ENCODE data around the gene C2CD2.
A peak's percentile ranks its signal among the peaks of the same experiment; 100 is the strongest.

Gene C2CD2

DNA sequence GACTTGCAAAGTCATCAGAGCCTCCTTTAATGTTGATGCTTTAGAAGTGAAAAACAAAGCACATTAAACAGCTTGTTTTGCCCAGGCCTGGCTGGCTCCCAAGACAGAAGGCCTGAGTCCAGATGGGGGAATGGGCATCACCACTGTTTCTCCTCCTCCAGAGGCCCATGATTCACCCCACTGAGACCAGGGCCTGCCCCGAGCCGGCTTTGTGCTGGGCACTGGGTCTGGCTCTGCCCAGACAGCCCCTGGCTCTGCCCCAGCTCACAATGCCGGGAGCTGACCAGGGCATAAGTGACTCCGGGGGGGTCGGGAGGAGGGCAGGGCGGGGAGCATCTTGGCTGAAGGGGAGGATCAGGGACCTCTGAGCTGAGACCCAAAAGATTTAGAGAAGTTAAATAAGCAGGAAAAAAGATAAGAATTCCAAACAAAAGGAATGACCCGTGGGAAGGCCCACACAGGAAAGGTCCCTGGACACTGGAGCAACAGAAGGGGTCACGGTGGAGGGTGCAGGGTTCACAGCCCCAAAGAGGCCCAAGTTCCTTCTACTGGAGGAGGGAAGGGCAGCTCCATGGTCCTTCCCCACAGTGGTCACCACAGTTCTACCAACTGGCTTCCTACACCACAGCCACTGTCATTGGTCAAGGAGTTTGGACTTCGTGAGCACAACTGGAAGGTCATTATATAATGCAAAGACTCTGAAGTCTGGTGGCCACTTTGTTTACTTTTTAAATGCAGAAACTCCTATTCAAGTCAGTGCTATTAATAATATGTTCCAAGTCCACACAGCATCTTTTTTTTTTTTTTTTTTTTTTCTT lies 5.5 kb downstream of the C2CD2 start:
- intact Hi-C loops (cut with micrococcal nuclease) = loop anchor here (10.0 kb wide), 1 partner anchor 63 kb away; no protein-coding TSS in a partner anchor
- H3K4me1 Mint-ChIP-seq (ENCODE audit: low read depth) = peaks cover 79% of the 10 kb centered on the region
- peaks cover 36% of the 10 kb centered on the region for H3K36me3 Mint-ChIP-seq (ENCODE audit: low read depth)
- H3K9me3 Mint-ChIP-seq = no peaks in the 10 kb centered on the region
- peak overlapping the region; percentile 69 for H3K27ac Mint-ChIP-seq
- H3K27me3 Mint-ChIP-seq = no peaks in the 10 kb centered on the region
- H3K4me3 Mint-ChIP-seq = no peak overlapping the region

DNA sequence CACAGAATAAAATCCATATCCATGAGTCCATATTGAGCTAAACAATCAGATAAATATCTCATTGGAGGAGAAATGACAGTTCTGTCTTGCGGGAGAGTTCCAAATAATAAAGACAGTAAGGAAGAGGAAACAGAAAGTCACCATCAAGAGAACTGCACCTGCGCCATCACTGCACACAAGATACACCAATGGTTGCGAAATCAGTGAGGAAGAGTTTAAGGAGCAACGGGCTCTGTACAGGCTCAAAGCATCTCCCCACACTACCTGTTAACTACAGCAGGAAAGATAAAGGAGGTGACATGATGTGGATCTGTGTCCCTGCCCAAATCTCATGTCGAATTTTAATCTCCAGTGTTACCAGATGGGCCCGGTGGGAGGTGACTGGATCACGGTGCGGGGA lies 7.8 kb downstream of the C2CD2 start:
- H3K4me1 Mint-ChIP-seq (ENCODE audit: low read depth) = peaks cover 61% of the 10 kb centered on the region
- peaks cover 37% of the 10 kb centered on the region for H3K36me3 Mint-ChIP-seq (ENCODE audit: low read depth)
- intact Hi-C loops (cut with micrococcal nuclease) = loop anchor here (10.0 kb wide), 1 partner anchor 61 kb away; no protein-coding TSS in a partner anchor
- H3K9me3 Mint-ChIP-seq = no peaks in the 10 kb centered on the region
- H3K27ac Mint-ChIP-seq = no peak overlapping the region
- no peaks in the 10 kb centered on the region for H3K27me3 Mint-ChIP-seq
- H3K4me3 Mint-ChIP-seq = no peak overlapping the region

DNA sequence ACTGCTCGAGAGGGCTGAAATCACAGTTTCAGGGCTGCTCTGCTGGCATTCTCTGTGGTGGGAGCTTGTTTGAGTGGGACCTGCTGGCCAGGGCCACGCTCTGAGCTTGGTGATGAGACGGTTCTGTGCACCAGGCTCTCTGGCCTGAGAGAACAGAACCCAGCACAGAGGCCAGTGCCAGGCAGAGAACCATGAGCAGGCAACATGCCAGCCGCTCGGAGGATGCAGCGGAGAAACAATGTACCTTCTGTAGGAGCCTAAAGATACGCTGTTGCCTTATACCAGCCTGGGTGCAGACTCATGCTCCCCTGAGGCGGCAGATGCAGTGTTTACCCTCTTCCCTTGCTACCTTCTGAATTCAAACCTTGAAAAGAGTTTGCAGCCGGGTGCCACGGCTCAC lies 10.0 kb downstream of the C2CD2 start:
- H3K27me3 Mint-ChIP-seq = no peaks in the 10 kb centered on the region
- peaks cover 40% of the 10 kb centered on the region for H3K36me3 Mint-ChIP-seq (ENCODE audit: low read depth)
- intact Hi-C loops (cut with micrococcal nuclease) = loop anchor here (10.0 kb wide), 1 partner anchor 59 kb away; no protein-coding TSS in a partner anchor
- no peak overlapping the region for H3K27ac Mint-ChIP-seq
- no peaks in the 10 kb centered on the region for H3K9me3 Mint-ChIP-seq
- peaks cover 42% of the 10 kb centered on the region for H3K4me1 Mint-ChIP-seq (ENCODE audit: low read depth)
- no peak overlapping the region for H3K4me3 Mint-ChIP-seq

DNA sequence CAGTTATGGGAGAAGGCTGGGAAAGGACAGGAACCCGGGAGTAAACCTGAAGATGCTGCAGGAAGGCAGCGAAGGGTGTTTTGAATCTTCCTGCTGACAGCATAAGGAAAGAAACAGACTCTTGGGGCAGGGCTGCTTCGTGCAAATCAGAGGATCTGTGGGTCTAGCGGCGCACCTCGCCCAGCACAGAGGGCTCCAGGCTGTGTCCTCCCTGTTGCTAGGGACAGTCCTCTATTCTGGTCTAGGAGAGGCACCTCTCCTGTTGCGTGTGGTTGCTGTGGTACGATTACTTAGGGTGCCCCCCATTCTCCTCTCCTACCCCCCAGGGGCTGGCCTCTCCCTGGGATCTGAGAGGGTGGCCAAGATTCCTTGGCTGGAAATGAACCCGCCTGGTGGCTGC lies 11.4 kb downstream of the C2CD2 start:
- Mint-ChIP-seq H3K36me3 (ENCODE audit: low read depth) (peaks cover 52% of the 10 kb centered on the region), H3K27me3 (no peaks in the 10 kb centered on the region), H3K9me3 (no peaks in the 10 kb centered on the region), H3K4me3 (no peak overlapping the region), H3K27ac (no peak overlapping the region), H3K4me1 (ENCODE audit: low read depth) (peaks cover 28% of the 10 kb centered on the region)
- intact Hi-C loops (cut with micrococcal nuclease) = loop anchor here (10.0 kb wide), 1 partner anchor 58 kb away; no protein-coding TSS in a partner anchor

DNA sequence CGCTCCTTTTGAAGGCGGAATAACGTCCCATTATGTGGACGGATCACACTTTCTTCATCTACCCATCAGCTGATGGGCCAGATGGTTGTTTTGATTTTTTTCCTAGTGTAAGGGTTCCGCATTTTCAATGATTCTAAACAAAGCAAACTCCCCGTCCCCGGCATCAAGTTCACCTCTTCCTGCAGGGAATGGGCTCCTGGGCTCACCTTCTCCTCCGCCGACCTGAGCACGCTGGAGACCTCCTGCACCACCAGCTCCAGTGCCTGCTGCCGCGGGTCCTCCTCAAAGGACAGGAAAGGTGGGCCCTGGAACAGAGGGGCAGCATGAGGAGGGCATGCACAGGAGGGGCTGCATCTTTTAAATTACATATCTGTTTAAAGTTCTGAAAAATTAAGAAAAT lies 11.9 kb downstream of the C2CD2 start:
- H3K36me3 Mint-ChIP-seq (ENCODE audit: low read depth) = peaks cover 53% of the 10 kb centered on the region
- no peak overlapping the region for H3K4me3 Mint-ChIP-seq
- H3K4me1 Mint-ChIP-seq (ENCODE audit: low read depth) = peaks cover 25% of the 10 kb centered on the region
- intact Hi-C loops (cut with micrococcal nuclease) = loop anchor here (10.0 kb wide), 1 partner anchor 57 kb away; no protein-coding TSS in a partner anchor
- H3K27me3 Mint-ChIP-seq = no peaks in the 10 kb centered on the region
- H3K9me3 Mint-ChIP-seq = no peaks in the 10 kb centered on the region
- no peak overlapping the region for H3K27ac Mint-ChIP-seq

DNA sequence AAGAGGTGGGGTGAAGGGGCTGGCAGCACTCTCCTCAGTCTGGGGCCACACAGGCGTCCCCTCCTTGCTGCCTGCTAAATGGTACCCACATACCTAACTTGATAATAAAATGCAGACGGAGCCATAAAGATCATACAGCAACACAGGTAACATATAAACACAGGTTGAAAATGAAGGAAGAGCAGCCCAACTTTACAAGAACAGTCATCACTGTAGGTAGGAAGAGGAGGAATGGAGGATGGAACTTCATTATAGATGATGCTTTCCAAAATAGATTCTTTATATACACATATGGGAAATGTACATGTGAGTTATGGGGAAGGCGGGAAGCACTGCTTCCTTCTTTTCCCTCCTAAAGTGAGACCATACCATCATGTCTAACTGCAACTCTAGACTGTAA lies 13.4 kb downstream of the C2CD2 start:
- intact Hi-C loops (cut with micrococcal nuclease) = loop anchor here (10.0 kb wide), 1 partner anchor 56 kb away; no protein-coding TSS in a partner anchor
- Mint-ChIP-seq H3K4me1 (ENCODE audit: low read depth) (peaks cover 11% of the 10 kb centered on the region), H3K9me3 (no peaks in the 10 kb centered on the region), H3K27me3 (no peaks in the 10 kb centered on the region), H3K36me3 (ENCODE audit: low read depth) (peaks cover 68% of the 10 kb centered on the region), H3K4me3 (no peak overlapping the region), H3K27ac (no peak overlapping the region)

DNA sequence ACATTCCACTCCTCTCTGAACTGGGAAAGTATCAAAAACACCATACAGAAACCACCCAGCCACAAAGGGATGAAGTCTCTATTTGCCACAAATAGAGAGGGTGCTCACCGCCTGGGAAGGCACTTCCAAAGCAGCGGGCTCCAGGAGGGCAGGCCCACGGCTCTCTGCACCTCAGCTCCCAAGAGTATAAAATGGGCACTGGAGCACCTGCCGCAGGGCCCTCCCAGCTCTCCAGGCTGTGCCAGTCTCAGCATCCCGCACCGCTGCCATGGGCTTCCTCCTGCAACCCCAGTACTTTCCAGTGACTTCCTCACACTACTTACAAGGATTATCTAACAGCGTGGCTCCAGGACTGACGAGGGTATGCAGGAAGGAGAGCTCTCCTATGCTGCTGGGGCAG lies 14.4 kb downstream of the C2CD2 start:
- Mint-ChIP-seq H3K27ac (peak overlapping the region; percentile 25), H3K9me3 (no peaks in the 10 kb centered on the region), H3K36me3 (ENCODE audit: low read depth) (peaks cover 74% of the 10 kb centered on the region), H3K27me3 (no peaks in the 10 kb centered on the region), H3K4me1 (ENCODE audit: low read depth) (peaks cover 9% of the 10 kb centered on the region), H3K4me3 (no peak overlapping the region)
- intact Hi-C loops (cut with micrococcal nuclease) = no loop called here

DNA sequence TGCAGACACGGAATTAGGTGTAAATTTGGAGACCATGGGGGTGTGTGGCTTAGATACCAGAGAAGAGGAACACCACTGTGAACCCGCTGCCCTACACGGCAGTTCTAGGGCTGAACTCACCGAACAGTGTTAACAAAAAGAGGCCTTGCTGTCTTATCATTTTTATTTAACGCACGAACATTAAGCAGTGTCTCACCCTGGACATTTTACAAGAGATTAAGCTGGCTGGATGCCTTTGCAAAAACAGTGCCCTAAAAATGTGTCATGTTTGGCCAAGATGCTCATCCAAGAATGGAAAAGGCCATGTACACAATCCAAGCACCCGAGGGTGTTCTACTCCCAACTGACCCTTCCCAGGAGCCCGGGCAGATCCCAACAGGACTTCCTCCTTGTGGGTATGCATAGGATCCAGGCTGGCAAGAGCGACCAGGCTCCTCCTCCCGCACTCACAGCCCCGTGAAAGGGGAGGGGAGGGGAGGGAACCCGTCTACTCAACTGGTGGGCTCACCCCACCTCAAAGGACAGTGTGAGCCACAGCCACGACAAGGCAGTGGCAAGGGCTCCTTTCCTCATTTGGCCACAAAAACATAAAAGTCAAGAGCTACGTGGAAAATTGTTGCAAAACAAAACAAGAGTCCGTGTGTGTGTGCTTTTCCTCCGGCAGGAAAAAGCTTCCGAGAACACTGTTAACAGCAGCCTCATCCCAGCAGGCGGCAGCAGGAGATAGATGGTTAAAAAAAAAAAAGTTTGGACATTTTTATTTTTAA lies 20.3 kb downstream of the C2CD2 start:
- intact Hi-C loops (cut with micrococcal nuclease) = no loop called here
- Mint-ChIP-seq H3K27ac (peak overlapping the region; percentile 88), H3K27me3 (peaks cover 2% of the 10 kb centered on the region), H3K9me3 (no peaks in the 10 kb centered on the region), H3K4me1 (ENCODE audit: low read depth) (peaks cover 63% of the 10 kb centered on the region), H3K4me3 (peak overlapping the region; percentile 63), H3K36me3 (ENCODE audit: low read depth) (peaks cover 47% of the 10 kb centered on the region)

DNA sequence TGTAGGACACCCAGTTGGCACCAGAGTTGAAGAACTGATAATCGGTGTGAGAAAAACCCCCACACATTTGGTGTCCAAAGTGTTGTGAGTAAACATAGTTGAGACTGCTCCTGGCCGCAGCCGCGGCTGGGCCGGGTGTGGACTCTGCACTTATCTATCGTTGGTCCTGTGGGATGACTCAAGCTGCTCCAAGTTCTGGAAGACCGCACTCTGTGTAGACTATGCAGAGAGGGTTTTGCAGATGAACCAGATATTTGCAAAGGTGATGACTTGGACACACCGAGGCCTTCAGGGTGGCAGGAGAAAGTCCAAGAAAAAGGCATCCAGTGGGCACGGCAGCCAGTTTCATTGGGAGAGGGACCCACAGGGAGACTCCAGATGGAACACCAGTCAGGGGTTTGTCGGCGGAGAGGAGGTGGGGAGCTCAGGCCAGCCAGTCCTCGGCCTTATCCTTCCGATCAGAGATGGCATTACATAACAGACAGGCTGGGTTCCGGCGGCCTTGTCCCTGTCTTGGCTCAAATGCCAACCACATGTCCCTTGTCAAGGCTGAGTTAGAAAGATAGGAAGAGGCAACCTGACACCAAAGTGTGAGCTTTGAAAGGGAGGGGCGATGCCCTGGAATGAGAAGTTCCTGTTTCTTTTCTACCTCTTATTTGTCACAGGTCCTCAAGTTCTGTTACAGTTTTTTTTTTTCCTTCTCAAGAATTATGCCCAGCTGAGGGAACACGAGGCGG lies 21.1 kb downstream of the C2CD2 start:
- Mint-ChIP-seq H3K4me1 (ENCODE audit: low read depth) (peaks cover 71% of the 10 kb centered on the region), H3K4me3 (peak overlapping the region; percentile 63), H3K9me3 (no peaks in the 10 kb centered on the region), H3K36me3 (ENCODE audit: low read depth) (peaks cover 41% of the 10 kb centered on the region), H3K27me3 (peaks cover 2% of the 10 kb centered on the region), H3K27ac (peak overlapping the region; percentile 88)
- intact Hi-C loops (cut with micrococcal nuclease) = no loop called here

DNA sequence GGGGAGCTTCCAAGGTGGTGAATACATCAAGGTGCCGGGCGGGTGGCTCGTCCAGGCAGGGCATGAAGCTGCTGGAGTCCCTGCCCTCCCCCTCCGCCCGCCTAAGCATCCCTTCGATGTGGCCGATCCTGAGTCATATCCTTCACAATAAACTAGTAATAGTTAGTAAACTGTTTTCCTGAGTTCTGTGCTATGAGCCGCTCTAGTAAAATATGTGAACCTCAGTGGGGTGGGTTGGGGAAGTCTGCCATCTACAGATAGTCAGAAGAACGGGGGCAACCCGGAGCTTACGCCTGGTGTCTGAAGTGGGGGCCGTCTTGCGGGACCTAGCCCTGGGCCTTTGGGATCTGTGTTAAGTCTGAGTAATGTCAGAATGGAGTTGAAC lies 21.6 kb downstream of the C2CD2 start:
- peaks cover 37% of the 10 kb centered on the region for H3K36me3 Mint-ChIP-seq (ENCODE audit: low read depth)
- no peak overlapping the region for H3K4me3 Mint-ChIP-seq
- peaks cover 2% of the 10 kb centered on the region for H3K27me3 Mint-ChIP-seq
- intact Hi-C loops (cut with micrococcal nuclease) = no loop called here
- H3K9me3 Mint-ChIP-seq = no peaks in the 10 kb centered on the region
- H3K27ac Mint-ChIP-seq = peak overlapping the region; percentile 88
- H3K4me1 Mint-ChIP-seq (ENCODE audit: low read depth) = peaks cover 76% of the 10 kb centered on the region

DNA sequence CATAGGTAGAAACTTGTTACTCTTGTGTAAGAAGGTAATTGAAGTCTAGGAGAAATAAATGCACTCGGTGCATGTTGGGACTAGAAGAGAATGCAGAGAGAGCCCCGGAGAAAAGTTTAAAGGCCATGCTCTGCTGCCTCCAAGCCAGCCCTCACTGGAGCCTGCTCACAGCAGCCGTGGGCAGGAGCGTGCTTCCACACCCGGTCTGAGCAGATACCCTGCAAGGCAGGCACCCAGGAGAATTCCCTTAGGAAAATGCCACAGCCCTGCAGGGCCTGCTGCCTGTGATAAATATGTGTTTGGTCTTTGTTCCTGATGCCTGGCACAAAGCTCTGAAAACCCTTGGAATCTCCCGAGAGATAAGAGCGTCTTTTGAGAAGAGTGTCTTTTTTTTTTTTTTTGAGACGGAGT lies 22.8 kb downstream of the C2CD2 start:
- Mint-ChIP-seq H3K27me3 (peaks cover 2% of the 10 kb centered on the region), H3K9me3 (no peaks in the 10 kb centered on the region), H3K27ac (peak overlapping the region; percentile 96), H3K4me3 (no peak overlapping the region), H3K4me1 (ENCODE audit: low read depth) (peaks cover 85% of the 10 kb centered on the region), H3K36me3 (ENCODE audit: low read depth) (peaks cover 28% of the 10 kb centered on the region)
- intact Hi-C loops (cut with micrococcal nuclease) = no loop called here

DNA sequence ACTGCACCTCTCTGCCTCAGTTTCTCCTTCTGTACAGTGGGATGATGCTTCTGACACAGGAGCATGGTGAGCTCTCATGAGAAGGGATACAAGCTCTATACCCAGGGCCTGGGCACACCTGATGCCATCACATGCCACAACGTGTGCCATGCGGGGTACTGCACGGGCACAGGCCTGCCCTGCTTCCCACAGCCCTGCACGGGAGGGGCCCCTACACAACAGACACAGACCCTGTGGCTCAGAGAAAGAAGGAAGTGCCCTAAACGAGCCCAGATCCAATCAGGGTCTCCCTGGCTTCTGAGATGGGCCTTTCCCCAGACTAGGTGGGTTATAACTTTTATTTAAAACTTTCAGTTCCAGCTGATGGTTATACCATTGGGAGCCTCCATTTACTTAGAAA lies 24.6 kb downstream of the C2CD2 start:
- peaks cover 2% of the 10 kb centered on the region for H3K27me3 Mint-ChIP-seq
- peak overlapping the region; percentile 96 for H3K27ac Mint-ChIP-seq
- no peaks in the 10 kb centered on the region for H3K9me3 Mint-ChIP-seq
- H3K4me3 Mint-ChIP-seq = no peak overlapping the region
- intact Hi-C loops (cut with micrococcal nuclease) = loop anchor here (5.0 kb wide), 1 partner anchor 78 kb away; no protein-coding TSS in a partner anchor
- peaks cover 16% of the 10 kb centered on the region for H3K36me3 Mint-ChIP-seq (ENCODE audit: low read depth)
- H3K4me1 Mint-ChIP-seq (ENCODE audit: low read depth) = peaks cover 93% of the 10 kb centered on the region

DNA sequence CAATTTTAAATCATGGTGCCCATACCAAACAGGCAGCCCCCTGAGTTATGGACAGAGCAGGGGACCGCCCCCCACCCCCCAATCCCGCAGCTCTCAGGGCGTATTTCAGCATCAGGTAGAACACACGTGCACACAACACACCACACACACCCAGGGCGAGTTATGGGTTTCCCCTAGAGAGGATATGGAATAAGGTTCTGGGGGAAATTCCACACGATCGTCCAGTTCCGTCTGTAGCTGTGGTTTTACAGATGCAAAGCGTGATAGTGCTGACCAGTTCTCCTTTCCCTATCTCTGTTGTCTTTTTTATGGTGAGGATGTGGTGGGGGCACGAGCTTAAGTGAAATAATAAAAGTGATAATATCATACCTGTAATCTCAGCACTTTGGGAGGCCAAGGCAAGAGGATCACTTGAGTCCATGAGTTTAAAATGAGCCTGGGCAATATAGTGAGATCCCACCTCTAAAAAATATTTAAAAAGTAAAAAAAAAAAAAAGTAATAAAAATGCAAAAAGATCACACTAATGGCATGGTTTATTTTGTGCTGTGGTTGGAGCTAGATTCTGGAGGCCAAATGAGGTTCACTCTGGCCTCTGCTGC lies 25.1 kb downstream of the C2CD2 start:
- H3K27me3 Mint-ChIP-seq = peaks cover 2% of the 10 kb centered on the region
- peak overlapping the region; percentile 96 for H3K27ac Mint-ChIP-seq
- no peaks in the 10 kb centered on the region for H3K9me3 Mint-ChIP-seq
- H3K4me1 Mint-ChIP-seq (ENCODE audit: low read depth) = peaks cover 93% of the 10 kb centered on the region
- H3K4me3 Mint-ChIP-seq = peak overlapping the region; percentile 65
- intact Hi-C loops (cut with micrococcal nuclease) = loop anchor here (5.0 kb wide), 1 partner anchor 79 kb away; no protein-coding TSS in a partner anchor
- peaks cover 18% of the 10 kb centered on the region for H3K36me3 Mint-ChIP-seq (ENCODE audit: low read depth)
